ENCODE data around the gene HCRT.
"Not testable (repeated sequence)": the region's sequence is repeated elsewhere in the genome, so short reads cannot be mapped to it uniquely, and the experiment has no call there.

GRCh38 chr17:42186191-42186590, 939 bp upstream of the HCRT start:
- TF ChIP-seq CTCF, POLR2A (IDR thresholded peaks at IDR 0.05): not testable (repeated sequence)
